GM10248 (cell line): ENCODE results near the gene CANT1.

Experiments
- CTCF ChIA-PET: fragments of 300-600 bp; sonication (Branson Sonifier 250); formaldehyde crosslinking; extraction: SDS; loops from one replicate; lab custom pipeline; 2021; ENCODE audit warnings: antibody characterized with exemption; lab: Yijun Ruan, JAX
- POLR2A ChIA-PET: fragments of 350-650 bp; sonication (Branson Sonifier 250); formaldehyde crosslinking; extraction: SDS; loops from one replicate; lab custom pipeline; 2020; ENCODE audit warnings: antibody characterized with exemption; lab: Yijun Ruan, JAX
- DNase-seq: peaks from one replicate; pipeline ENCODE4 v3.0.0; 2012; ENCODE audit errors: extremely low spot score
- CTCF ChIP-seq: IDR thresholded peaks from 2 replicates; pipeline ENCODE4 v1.5.1; 2012; ENCODE audit warnings: mild to moderate bottlenecking, low read depth; ENCODE audit errors: extremely low read depth, missing control alignments, control extremely low read depth

Gene CANT1

GRCh38 chr17:79005063-79005861, 4.3 kb downstream of the CANT1 start:
- no peak for DNase-seq
- CTCF ChIA-PET: no interaction called here
- no peak for TF ChIP-seq CTCF
- POLR2A ChIA-PET: no interaction called here

GRCh38 chr17:79003661-79004411, 5.7 kb downstream of the CANT1 start:
- POLR2A ChIA-PET: interaction anchor here (0.6 kb wide), 1 partner anchor 1038 kb away, joined by 7 read pairs; no protein-coding TSS in a partner anchor
- no peak for TF ChIP-seq CTCF
- DNase-seq: no peak
- CTCF ChIA-PET: no interaction called here

GRCh38 chr17:79002796-79003593, 6.6 kb downstream of the CANT1 start:
- ChIA-PET CTCF (no interaction called here), POLR2A (interaction anchor here (0.6 kb wide), 1 partner anchor 1038 kb away, joined by 7 read pairs; no protein-coding TSS in a partner anchor)
- TF ChIP-seq CTCF: no peak
- no peak for DNase-seq

GRCh38 chr17:79002291-79002690, 7.3 kb downstream of the CANT1 start:
- no peak for DNase-seq
- TF ChIP-seq CTCF: no peak
- CTCF ChIA-PET: interaction anchor here (1.0 kb wide), 1 partner anchor 15 kb away, joined by 3 read pairs; no protein-coding TSS in a partner anchor
- POLR2A ChIA-PET: no interaction called here

GRCh38 chr17:79001190-79002020, 8.2 kb downstream of the CANT1 start:
- ChIA-PET CTCF (interaction anchor here (1.0 to 2.2 kb wide), 2 partner anchors 14 to 30 kb away, joined by 3 to 9 read pairs; no protein-coding TSS in a partner anchor), POLR2A (no interaction called here)
- no peak for TF ChIP-seq CTCF
- no peak for DNase-seq
